Measurements from ENCODE around the gene GRIPAP1. TPM values are rescaled to one million over a fixed set of nuclear protein-coding genes. Genes with fewer than 3 reads are reported as not detected.

GRIPAP1 gene
- total and polyA plus RNA-seq, 2 of the 13 experiments (the other 11 are each of a cell fraction or from before 2014, with no cell fraction given): 16.1 to 22.6 TPM

DNA sequence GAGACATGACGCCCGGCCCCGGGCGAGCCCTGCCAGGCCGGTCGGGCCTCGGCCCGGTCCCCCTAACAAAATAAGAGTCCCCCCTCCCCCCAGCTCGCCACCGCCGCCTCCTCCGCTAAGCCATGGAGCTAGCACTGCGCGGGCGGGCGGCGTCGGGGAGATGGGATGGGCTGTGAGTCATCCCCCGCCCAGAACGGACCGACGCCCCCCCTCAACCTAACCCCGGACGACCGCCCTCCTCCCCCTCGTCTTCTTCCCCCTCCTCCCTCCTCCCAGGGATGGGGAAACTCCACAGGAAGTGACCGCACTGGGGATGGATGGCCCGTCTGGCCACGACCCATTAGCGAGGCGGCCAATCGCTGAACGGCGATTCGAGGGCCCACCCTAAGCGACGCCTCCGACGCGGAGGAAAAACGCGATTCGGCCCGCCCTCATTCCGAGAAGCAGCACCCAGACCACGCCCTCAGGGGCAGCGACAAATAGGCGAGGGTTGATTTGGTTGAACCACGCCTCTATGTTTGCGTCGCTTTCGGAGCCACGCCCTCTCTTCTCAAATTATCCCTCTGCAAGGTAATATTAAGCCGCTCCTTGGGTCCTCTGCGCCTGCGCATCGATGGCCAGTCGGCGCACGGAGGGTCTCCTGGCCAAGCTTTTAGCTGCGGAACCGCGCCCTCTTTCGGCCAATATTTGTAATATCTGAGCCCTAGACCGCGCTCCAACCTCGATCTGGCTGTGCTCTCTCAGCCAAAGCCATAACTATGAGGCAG lies 41.3 kb upstream of the GRIPAP1 start, which contains the start of gene TFE3 (continued):
- TF ChIP-seq, protein P1, sequence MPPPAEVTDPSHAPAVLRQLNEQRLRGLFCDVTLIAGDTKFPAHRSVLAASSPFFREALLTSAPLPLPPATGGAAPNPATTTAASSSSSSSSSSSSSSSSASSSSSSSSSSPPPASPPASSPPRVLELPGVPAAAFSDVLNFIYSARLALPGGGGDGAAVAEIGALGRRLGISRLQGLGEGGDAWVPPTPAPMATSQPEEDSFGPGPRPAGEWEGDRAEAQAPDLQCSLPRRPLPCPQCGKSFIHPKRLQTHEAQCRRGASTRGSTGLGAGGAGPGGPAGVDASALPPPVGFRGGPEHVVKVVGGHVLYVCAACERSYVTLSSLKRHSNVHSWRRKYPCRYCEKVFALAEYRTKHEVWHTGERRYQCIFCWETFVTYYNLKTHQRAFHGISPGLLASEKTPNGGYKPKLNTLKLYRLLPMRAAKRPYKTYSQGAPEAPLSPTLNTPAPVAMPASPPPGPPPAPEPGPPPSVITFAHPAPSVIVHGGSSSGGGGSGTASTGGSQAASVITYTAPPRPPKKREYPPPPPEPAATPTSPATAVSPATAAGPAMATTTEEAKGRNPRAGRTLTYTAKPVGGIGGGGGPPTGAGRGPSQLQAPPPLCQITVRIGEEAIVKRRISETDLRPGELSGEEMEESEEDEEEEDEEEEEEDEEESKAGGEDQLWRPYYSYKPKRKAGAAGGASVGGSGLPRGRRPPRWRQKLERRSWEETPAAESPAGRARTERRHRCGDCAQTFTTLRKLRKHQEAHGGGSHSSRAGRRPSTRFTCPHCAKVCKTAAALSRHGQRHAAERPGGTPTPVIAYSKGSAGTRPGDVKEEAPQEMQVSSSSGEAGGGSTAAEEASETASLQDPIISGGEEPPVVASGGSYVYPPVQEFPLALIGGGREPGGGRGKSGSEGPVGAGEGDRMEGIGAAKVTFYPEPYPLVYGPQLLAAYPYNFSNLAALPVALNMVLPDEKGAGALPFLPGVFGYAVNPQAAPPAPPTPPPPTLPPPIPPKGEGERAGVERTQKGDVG (CRISPR knock-in tag; IDR thresholded peaks at IDR 0.05; ENCODE audit: borderline replicate concordance): no peak
- TF ChIP-seq ZNF431 (CRISPR knock-in tag; IDR thresholded peaks at IDR 0.05; ENCODE audit: borderline replicate concordance, low read depth) (no peak), SAFB2 (CRISPR knock-in tag; IDR thresholded peaks at IDR 0.05; ENCODE audit: borderline replicate concordance, low read depth) (no peak), MTERF4 (CRISPR knock-in tag; IDR thresholded peaks at IDR 0.05) (no peak), NFE2L1 (CRISPR knock-in tag; IDR thresholded peaks at IDR 0.05; ENCODE audit: borderline replicate concordance) (no peak), MTA1 (CRISPR knock-in tag; IDR thresholded peaks at IDR 0.05; ENCODE audit: borderline replicate concordance) (no peak), ZNF543 (CRISPR knock-in tag; IDR thresholded peaks at IDR 0.05) (no peak), IKZF4 (CRISPR knock-in tag; IDR thresholded peaks at IDR 0.05; ENCODE audit: borderline replicate concordance, low read depth, not compliant biosample characterization) (no peak), MED8 (CRISPR knock-in tag; IDR thresholded peaks at IDR 0.05; ENCODE audit: insufficient replicate concordance) (no peak), THYN1 (CRISPR knock-in tag; IDR thresholded peaks at IDR 0.05; ENCODE audit: borderline replicate concordance, low read depth) (no peak), EZH2 (conservative IDR thresholded peaks at IDR 0.05; ENCODE audit: low read depth, low read length) (no peak), NCOA5 (CRISPR knock-in tag; IDR thresholded peaks at IDR 0.05) (no peak), ZNF501 (CRISPR knock-in tag; IDR thresholded peaks at IDR 0.05) (0 out of 2 replicates have a peak, but pooled peaks have one; percentile 65), ZSCAN29 (CRISPR knock-in tag; conservative IDR thresholded peaks at IDR 0.05) (no peak), ZNF282 (IDR thresholded peaks at IDR 0.05; ENCODE audit: partially characterized antibody) (no peak), ZNF337 (CRISPR knock-in tag; IDR thresholded peaks at IDR 0.05; ENCODE audit: borderline replicate concordance, low read depth) (no peak)
- TF ChIP-seq, protein P2, sequence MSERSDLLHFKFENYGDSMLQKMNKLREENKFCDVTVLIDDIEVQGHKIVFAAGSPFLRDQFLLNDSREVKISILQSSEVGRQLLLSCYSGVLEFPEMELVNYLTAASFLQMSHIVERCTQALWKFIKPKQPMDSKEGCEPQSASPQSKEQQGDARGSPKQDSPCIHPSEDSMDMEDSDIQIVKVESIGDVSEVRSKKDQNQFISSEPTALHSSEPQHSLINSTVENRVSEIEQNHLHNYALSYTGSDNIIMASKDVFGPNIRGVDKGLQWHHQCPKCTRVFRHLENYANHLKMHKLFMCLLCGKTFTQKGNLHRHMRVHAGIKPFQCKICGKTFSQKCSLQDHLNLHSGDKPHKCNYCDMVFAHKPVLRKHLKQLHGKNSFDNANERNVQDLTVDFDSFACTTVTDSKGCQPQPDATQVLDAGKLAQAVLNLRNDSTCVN (CRISPR knock-in tag; IDR thresholded peaks at IDR 0.05; ENCODE audit: borderline replicate concordance): no peak
- TF ChIP-seq, protein P3, sequence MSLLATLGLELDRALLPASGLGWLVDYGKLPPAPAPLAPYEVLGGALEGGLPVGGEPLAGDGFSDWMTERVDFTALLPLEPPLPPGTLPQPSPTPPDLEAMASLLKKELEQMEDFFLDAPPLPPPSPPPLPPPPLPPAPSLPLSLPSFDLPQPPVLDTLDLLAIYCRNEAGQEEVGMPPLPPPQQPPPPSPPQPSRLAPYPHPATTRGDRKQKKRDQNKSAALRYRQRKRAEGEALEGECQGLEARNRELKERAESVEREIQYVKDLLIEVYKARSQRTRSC (CRISPR knock-in tag; IDR thresholded peaks at IDR 0.05; ENCODE audit: low read depth): no peak
- TF ChIP-seq, protein P4, sequence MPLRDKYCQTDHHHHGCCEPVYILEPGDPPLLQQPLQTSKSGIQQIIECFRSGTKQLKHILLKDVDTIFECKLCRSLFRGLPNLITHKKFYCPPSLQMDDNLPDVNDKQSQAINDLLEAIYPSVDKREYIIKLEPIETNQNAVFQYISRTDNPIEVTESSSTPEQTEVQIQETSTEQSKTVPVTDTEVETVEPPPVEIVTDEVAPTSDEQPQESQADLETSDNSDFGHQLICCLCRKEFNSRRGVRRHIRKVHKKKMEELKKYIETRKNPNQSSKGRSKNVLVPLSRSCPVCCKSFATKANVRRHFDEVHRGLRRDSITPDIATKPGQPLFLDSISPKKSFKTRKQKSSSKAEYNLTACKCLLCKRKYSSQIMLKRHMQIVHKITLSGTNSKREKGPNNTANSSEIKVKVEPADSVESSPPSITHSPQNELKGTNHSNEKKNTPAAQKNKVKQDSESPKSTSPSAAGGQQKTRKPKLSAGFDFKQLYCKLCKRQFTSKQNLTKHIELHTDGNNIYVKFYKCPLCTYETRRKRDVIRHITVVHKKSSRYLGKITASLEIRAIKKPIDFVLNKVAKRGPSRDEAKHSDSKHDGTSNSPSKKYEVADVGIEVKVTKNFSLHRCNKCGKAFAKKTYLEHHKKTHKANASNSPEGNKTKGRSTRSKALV (CRISPR knock-in tag; IDR thresholded peaks at IDR 0.05): no peak
- TF ChIP-seq, protein P5, sequence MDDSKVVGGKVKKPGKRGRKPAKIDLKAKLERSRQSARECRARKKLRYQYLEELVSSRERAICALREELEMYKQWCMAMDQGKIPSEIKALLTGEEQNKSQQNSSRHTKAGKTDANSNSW (CRISPR knock-in tag; IDR thresholded peaks at IDR 0.05; ENCODE audit: borderline replicate concordance): no peak
